ENCODE results near the gene MPG.

- no peak for TF ChIP-seq POLR2A (IDR thresholded peaks at IDR 0.05; ENCODE audit: low read length)
- no peak for TF ChIP-seq GATA1 (IDR thresholded peaks at IDR 0.05; ENCODE audit: low read depth, low read length)
Observed at GRCh38 chr16:74747-75334, 3.2 kb upstream of the MPG start.

Measured in erythroblast (primary cell).